Measurements from ENCODE around the gene SYNGR4.

DNA sequence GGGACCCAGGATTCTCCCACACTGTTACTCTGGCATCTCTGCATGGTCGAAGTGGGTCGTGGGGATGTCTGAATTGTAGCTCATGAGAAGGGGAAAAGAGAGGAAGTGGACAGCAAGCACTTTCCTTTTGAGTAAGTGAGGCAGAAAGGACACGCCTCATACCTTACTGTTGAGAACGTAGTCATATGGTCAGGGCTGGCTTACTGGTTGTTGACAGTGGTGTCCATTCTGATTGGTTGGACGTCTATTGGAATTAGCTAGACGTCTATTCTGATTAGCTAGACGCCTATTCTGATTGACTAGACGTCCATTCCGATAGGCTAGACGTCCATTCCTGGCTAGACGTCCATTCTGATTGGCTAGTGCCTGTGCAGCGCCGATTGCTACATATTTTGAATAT is 41.7 kb downstream of the SYNGR4 start:
- TF ChIP-seq, protein P1, sequence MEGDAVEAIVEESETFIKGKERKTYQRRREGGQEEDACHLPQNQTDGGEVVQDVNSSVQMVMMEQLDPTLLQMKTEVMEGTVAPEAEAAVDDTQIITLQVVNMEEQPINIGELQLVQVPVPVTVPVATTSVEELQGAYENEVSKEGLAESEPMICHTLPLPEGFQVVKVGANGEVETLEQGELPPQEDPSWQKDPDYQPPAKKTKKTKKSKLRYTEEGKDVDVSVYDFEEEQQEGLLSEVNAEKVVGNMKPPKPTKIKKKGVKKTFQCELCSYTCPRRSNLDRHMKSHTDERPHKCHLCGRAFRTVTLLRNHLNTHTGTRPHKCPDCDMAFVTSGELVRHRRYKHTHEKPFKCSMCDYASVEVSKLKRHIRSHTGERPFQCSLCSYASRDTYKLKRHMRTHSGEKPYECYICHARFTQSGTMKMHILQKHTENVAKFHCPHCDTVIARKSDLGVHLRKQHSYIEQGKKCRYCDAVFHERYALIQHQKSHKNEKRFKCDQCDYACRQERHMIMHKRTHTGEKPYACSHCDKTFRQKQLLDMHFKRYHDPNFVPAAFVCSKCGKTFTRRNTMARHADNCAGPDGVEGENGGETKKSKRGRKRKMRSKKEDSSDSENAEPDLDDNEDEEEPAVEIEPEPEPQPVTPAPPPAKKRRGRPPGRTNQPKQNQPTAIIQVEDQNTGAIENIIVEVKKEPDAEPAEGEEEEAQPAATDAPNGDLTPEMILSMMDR (IDR thresholded peaks at IDR 0.05 in 2 of 3, conservative IDR thresholded peaks at IDR 0.05 in 1 of 3; ENCODE audit: borderline replicate concordance in 1 of 3, insufficient read depth in 1 of 3, low read depth in 2 of 3, low read length in 2 of 3), result no peak
- TF ChIP-seq TCF7L2 (IDR thresholded peaks at IDR 0.05; ENCODE audit: borderline replicate concordance, extremely low read depth, insufficient read depth, insufficient read length) (no peak), YY1 (IDR thresholded peaks at IDR 0.05; ENCODE audit: extremely low read depth, insufficient replicate concordance, low read depth, low read length) (no peak), ZNF274 (IDR thresholded peaks at IDR 0.05; ENCODE audit: low read depth, low read length) (no peak), POLR2A (IDR thresholded peaks at IDR 0.05; ENCODE audit: borderline replicate concordance, extremely low read depth, insufficient read depth, insufficient read length) (no peak), SP1 (IDR thresholded peaks at IDR 0.05; ENCODE audit: low read depth) (no peak), POLR2AphosphoS5 (IDR thresholded peaks at IDR 0.05; ENCODE audit: low read depth, low read length) (no peak), EZH2phosphoT487 (IDR thresholded peaks at IDR 0.05; ENCODE audit: borderline replicate concordance) (no peak), EZH2 (IDR thresholded peaks at IDR 0.05) (no peak), CBX3 (IDR thresholded peaks at IDR 0.05; ENCODE audit: low read depth) (no peak)
